ENCODE data around the gene JMJD8.

The JMJD8 gene

DNA sequence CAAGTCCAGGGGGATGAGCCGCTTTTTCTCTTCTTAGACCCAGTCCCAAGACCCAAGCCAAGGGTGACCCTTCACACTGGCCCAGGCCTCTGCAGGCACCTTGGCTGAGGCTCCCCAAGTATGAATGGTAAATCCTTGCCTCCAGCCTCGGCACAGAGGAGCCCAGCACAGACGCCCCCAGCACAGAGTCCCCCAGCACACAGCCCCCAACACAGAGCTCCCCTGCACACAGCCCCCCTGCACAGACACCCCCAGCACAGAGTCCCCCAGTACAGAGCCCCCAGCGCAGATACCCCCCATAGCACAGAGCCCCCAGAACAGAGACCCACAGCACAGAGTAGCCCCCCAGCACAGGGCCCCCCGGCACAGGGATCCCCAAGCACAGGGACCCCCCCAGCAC lies 43.5 kb downstream of the JMJD8 start:
- Histone ChIP-seq H3K27ac (ENCODE audit: low read depth, low read length) (no peak overlapping the region), H3K4me3 (ENCODE audit: low read length) (no peak overlapping the region), H3K4me1 (ENCODE audit: insufficient read depth, low read length) (peaks cover 17% of the 10 kb centered on the region), H3K9me3 (ENCODE audit: insufficient read depth, low read depth, low read length) (no peaks in the 10 kb centered on the region), H3K9ac (ENCODE audit: low read depth, low read length) (no peak overlapping the region), H3K27me3 (ENCODE audit: insufficient read depth, low read length) (peaks cover 13% of the 10 kb centered on the region), H3K36me3 (ENCODE audit: insufficient read depth, low read length) (no peaks in the 10 kb centered on the region)
- WGBS = 92% methylated on average over 3 of the region's 5 CpGs

DNA sequence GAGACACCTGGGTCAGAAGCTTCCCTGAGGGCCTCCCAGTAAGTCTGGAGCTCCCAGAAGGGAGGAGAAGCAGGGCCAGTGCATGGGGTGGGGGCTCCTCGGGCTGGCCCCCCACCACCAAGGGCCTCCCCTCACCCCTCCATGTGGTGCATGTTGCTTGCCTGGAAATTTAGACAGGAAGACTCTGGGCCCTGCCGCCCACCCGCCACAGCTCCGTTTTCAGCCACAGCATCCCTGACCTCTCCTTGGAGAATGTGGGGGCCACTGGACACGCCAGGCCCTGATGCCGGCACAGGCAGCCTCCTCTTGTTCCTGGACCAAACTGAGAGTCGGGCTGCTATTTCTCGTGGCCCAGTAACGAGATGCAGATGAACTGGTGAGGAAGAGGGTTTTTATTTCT lies 45.3 kb downstream of the JMJD8 start:
- Histone ChIP-seq H3K9me3 (ENCODE audit: insufficient read depth, low read depth, low read length) (no peaks in the 10 kb centered on the region), H3K4me3 (ENCODE audit: low read length) (no peak overlapping the region), H3K4me1 (ENCODE audit: insufficient read depth, low read length) (peaks cover 17% of the 10 kb centered on the region), H3K27ac (ENCODE audit: low read depth, low read length) (0 out of 2 replicates have a peak overlapping the region, but pooled peaks have one; percentile 25), H3K9ac (ENCODE audit: low read depth, low read length) (no peak overlapping the region), H3K27me3 (ENCODE audit: insufficient read depth, low read length) (peaks cover 13% of the 10 kb centered on the region), H3K36me3 (ENCODE audit: insufficient read depth, low read length) (peaks cover 6% of the 10 kb centered on the region)
- 90% methylated on average over 8 of the region's 9 CpGs for WGBS

DNA sequence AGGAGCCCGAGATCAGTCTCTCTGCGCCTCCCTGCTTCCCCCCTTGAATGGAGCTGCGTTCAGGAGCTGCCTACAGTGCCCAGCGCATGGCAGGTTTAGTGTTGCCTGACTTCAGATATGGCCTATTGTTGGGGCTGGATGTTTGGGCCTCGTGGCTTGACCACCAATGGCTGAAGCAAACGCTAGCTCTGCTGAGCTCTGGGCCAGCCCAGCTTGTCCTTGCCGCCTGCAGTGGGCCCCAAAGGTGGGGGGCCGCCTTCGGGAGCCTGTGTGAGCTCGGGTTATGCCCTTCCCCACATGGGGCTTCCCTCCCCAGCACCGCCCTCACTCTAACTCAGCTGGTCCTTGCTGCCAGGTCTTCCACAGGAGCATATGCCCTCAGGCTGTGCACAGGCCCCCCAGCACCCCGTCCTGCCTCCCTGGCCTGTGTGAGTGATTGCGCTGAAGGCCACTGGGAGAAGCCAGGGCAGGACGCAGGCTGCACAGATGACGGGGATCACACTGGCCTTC lies 46.0 kb downstream of the JMJD8 start:
- H3K4me3 ChIP-seq (ENCODE audit: low read length) = peak overlapping the region; percentile 45; the same call in 1 of the 2 replicates
- no peaks in the 10 kb centered on the region for H3K9me3 ChIP-seq (ENCODE audit: insufficient read depth, low read depth, low read length)
- H3K4me1 ChIP-seq (ENCODE audit: insufficient read depth, low read length) = peaks cover 17% of the 10 kb centered on the region
- peak overlapping the region; percentile 35; the same call in 1 of the 2 replicates for H3K27ac ChIP-seq (ENCODE audit: low read depth, low read length)
- peaks cover 10% of the 10 kb centered on the region for H3K36me3 ChIP-seq (ENCODE audit: insufficient read depth, low read length)
- WGBS = 77% methylated on average over 15 of the region's 15 CpGs
- H3K9ac ChIP-seq (ENCODE audit: low read depth, low read length) = peak overlapping the region; percentile 54
- H3K27me3 ChIP-seq (ENCODE audit: insufficient read depth, low read length) = peaks cover 10% of the 10 kb centered on the region

DNA sequence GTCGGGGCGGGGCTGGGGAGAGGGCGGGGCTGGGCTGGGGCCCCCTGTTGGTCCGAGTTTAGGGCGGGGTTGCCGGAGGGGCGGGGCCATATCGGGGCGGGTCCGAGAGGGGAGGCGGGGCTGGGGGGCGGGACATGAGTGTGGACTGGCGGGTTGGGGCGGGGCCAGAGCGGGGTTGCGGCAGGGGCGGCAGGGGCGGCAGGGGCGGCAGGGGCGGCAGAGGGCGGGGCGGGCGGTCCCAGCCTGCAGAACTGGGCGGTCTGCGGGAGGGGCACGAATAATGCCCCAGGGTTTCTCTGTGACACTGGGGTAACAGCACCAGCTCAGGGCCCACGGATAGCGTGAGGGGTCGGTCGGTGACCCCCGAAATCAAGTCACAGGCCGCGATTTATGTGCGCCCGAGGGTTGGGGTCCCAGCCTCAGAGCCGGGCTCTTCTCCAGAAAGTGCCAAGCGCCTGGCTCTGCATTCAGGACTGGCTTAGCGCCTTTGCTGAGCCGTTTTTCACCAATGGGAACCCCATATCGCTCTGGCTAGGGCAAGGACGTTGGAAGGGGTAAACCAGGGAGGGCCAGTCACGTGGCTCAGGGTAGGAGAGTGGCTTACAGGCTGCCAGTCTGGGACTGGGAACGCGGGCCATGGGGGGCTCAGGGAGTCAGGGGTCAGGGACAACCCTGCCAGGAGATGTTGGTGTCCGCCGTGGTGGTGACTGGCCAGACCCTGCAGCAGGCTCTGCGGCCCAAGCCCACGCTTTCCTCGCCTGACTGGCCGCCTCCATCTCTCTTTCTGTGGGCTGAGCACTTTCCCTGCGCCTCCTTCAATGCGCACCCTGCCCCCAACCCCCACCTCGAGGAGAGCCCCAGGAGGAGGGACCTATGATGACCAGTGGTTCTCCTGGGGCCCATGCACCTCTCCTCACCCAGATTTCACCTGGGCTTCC lies 46.8 kb downstream of the JMJD8 start:
- peaks cover 10% of the 10 kb centered on the region for H3K36me3 ChIP-seq (ENCODE audit: insufficient read depth, low read length)
- peaks cover 2% of the 10 kb centered on the region for H3K27me3 ChIP-seq (ENCODE audit: insufficient read depth, low read length)
- 21% methylated on average over 48 of the region's 53 CpGs for WGBS
- H3K9ac ChIP-seq (ENCODE audit: low read depth, low read length) = peak overlapping the region; percentile 78
- H3K9me3 ChIP-seq (ENCODE audit: insufficient read depth, low read depth, low read length) = no peaks in the 10 kb centered on the region
- H3K4me3 ChIP-seq (ENCODE audit: low read length) = peak overlapping the region; percentile 91
- H3K4me1 ChIP-seq (ENCODE audit: insufficient read depth, low read length) = peaks cover 17% of the 10 kb centered on the region
- peak overlapping the region; percentile 87; the same call in 1 of the 2 replicates for H3K27ac ChIP-seq (ENCODE audit: low read depth, low read length)

DNA sequence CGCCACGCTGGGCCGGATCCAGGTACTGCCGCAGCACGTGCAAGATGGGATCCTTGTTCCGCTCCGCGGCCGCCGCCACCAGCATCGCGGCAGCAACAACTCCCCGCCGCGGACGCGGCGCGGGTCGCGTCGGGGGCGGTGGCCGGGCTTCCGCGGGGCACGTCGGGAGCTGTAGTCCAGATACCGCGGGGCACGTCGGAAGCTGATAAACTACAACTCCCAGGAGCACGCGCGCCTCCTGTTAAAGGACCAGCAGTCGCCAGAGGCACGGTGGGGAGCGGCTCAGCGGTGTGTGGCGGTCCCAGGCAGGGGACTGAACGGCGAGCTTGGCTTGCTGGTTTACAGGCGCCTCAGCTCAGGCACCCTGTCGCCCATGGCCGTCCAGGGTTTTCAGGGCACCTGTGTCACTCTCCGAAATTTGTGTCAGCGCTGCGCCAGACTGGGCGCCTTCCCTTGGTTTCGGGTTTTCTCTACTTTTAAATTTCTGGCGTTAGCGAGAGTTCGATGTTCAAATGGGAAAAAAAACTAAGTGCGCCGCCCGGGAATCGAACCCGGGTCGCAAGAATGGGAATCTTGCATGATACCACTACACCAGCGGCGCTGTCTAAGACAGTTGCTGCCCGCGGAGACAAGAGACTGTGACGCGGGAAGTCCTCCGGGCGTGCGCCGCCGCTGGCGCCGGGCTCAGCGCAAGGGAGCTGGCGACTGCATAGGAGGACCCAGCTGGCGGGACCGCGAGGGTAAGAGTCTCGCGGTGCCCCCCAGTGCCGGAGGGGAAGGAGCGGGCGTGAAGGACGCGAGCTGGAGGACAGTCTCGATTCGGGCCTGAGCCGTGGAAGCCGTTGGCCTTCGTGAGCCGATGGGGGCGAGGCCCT lies 47.7 kb downstream of the JMJD8 start, which contains the start of gene METTL26:
Gene METTL26, minus strand, starts transcription at position 100 of the 875 bp plus-strand sequence. Its CDS starts 15 bp downstream, at position 85.
- Histone ChIP-seq H3K36me3 (ENCODE audit: insufficient read depth, low read length) (peaks cover 10% of the 10 kb centered on the region), H3K9ac (ENCODE audit: low read depth, low read length) (peak within 1 kb of the TSS; percentile 89), H3K9me3 (ENCODE audit: insufficient read depth, low read depth, low read length) (no peaks in the 10 kb centered on the region), H3K4me3 (ENCODE audit: low read length) (peak within 1 kb of the TSS; percentile 91), H3K27ac (ENCODE audit: low read depth, low read length) (peak within 1 kb of the TSS; percentile 87), H3K27me3 (ENCODE audit: insufficient read depth, low read length) (no peaks in the 10 kb centered on the region), H3K4me1 (ENCODE audit: insufficient read depth, low read length) (peaks cover 17% of the 10 kb centered on the region)
- under 1% methylated on average over 91 of the region's 91 CpGs for WGBS

DNA sequence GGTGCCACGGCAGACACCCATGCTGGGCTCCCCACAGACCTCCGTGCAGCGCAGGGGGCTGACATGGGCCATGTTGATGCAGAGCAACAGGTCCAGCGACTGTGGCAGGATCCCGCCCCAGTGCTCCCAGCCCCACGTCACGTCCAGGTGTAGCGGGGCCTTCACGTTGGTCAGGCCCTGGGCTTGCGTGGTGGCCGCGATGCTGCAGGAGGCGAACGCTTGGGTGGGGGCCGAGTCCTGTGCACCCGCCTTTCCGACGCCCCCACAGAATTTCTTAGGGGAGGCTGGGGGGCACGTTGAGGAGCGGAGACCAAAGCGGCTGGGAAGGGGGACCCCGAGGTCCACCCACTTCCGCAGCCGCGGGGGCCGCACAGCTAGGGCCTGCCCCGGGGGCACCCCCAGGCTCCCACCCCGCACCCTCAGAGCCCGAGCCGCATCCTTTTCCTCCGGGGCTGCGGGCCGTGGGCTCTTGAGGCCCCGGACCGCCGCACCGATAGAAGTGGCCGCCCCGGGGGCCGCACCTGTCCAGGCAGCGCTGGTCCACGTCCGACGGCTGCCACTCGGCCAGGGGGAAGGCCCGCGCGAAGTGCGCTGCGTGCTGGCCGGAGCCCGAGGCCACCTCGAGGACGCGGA lies 48.4 kb downstream of the JMJD8 start:
- Histone ChIP-seq H3K4me3 (ENCODE audit: low read length) (peak overlapping the region; percentile 91), H3K27me3 (ENCODE audit: insufficient read depth, low read length) (no peaks in the 10 kb centered on the region), H3K27ac (ENCODE audit: low read depth, low read length) (peak overlapping the region; percentile 49), H3K9ac (ENCODE audit: low read depth, low read length) (peak overlapping the region; percentile 89), H3K36me3 (ENCODE audit: insufficient read depth, low read length) (peaks cover 10% of the 10 kb centered on the region), H3K4me1 (ENCODE audit: insufficient read depth, low read length) (peaks cover 17% of the 10 kb centered on the region), H3K9me3 (ENCODE audit: insufficient read depth, low read depth, low read length) (no peaks in the 10 kb centered on the region)
- 9% methylated on average over 55 of the region's 55 CpGs for WGBS

DNA sequence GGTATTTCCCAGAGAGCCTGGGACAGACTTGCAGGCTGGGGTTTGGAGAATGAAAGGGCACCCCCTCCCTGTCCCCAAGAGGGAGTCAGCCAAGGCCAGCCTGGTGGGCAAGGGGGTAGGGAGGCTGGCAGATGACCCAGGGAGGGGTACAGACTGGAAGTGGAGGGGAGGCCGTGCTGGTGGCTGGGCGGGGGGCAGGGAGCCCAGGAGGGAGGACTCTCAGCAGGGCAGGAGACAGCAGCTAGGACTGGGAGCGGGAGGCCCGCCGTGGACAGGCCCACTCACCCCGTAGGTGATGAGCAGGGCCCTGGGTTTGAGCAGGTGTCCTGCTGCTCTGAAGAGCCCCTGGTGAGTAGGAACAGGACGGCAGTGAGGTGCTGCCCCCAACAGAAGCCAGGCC lies 49.1 kb downstream of the JMJD8 start:
- no peak overlapping the region for H3K27ac ChIP-seq (ENCODE audit: low read depth, low read length)
- no peaks in the 10 kb centered on the region for H3K27me3 ChIP-seq (ENCODE audit: insufficient read depth, low read length)
- H3K4me1 ChIP-seq (ENCODE audit: insufficient read depth, low read length) = peaks cover 22% of the 10 kb centered on the region
- peaks cover 10% of the 10 kb centered on the region for H3K36me3 ChIP-seq (ENCODE audit: insufficient read depth, low read length)
- H3K4me3 ChIP-seq (ENCODE audit: low read length) = peak overlapping the region; percentile 91
- 91% methylated on average over 7 of the region's 7 CpGs for WGBS
- H3K9me3 ChIP-seq (ENCODE audit: insufficient read depth, low read depth, low read length) = no peaks in the 10 kb centered on the region
- H3K9ac ChIP-seq (ENCODE audit: low read depth, low read length) = no peak overlapping the region

DNA sequence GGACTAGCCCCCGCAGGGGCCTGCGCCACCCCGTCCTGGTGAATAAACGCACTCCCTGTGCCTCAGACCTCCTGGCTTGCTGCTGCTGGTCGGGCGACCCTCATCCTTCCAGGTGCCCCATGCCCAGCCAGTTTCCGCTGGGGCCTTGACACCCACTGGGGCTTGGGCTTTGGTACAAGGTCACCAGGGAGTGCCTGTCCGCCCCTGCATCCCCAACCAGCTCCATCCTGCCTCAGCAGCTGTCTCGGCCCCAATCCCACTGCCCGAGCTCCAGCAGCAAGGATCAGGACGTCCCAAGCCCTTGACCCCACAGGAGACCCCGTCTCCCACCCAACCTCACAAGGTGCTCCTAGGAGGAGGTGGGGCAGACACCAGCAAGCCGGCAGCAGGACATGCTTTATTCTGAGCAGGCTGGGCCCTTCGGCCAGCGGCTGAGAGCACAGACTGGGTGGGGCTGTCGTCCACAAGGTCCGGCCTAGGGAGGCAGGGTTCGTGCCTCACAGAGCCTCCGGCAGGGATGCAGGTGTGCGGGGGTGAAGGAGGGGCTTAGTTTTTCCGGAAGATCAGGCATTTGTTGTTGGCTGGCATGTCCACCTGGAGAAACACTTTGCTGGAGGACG lies 50.0 kb downstream of the JMJD8 start:
- H3K36me3 ChIP-seq (ENCODE audit: insufficient read depth, low read length) = peaks cover 10% of the 10 kb centered on the region
- H3K9me3 ChIP-seq (ENCODE audit: insufficient read depth, low read depth, low read length) = no peaks in the 10 kb centered on the region
- no peak overlapping the region for H3K27ac ChIP-seq (ENCODE audit: low read depth, low read length)
- H3K27me3 ChIP-seq (ENCODE audit: insufficient read depth, low read length) = no peaks in the 10 kb centered on the region
- 93% methylated on average over 22 of the region's 22 CpGs for WGBS
- no peak overlapping the region for H3K4me3 ChIP-seq (ENCODE audit: low read length)
- no peak overlapping the region for H3K9ac ChIP-seq (ENCODE audit: low read depth, low read length)
- H3K4me1 ChIP-seq (ENCODE audit: insufficient read depth, low read length) = peaks cover 29% of the 10 kb centered on the region

DNA sequence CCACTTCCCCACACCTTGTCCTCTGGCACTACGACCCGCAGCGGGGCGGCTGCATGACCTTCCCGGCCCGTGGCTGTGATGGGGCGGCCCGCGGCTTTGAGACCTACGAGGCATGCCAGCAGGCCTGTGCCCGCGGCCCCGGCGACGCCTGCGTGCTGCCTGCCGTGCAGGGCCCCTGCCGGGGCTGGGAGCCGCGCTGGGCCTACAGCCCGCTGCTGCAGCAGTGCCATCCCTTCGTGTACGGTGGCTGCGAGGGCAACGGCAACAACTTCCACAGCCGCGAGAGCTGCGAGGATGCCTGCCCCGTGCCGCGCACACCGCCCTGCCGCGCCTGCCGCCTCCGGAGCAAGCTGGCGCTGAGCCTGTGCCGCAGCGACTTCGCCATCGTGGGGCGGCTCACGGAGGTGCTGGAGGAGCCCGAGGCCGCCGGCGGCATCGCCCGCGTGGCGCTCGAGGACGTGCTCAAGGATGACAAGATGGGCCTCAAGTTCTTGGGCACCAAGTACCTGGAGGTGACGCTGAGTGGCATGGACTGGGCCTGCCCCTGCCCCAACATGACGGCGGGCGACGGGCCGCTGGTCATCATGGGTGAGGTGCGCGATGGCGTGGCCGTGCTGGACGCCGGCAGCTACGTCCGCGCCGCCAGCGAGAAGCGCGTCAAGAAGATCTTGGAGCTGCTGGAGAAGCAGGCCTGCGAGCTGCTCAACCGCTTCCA lies 50.6 kb downstream of the JMJD8 start:
- peaks cover 26% of the 10 kb centered on the region for H3K4me1 ChIP-seq (ENCODE audit: insufficient read depth, low read length)
- no peak overlapping the region for H3K27ac ChIP-seq (ENCODE audit: low read depth, low read length)
- no peaks in the 10 kb centered on the region for H3K9me3 ChIP-seq (ENCODE audit: insufficient read depth, low read depth, low read length)
- WGBS = 97% methylated on average over 74 of the region's 74 CpGs
- H3K36me3 ChIP-seq (ENCODE audit: insufficient read depth, low read length) = peaks cover 10% of the 10 kb centered on the region
- no peak overlapping the region for H3K4me3 ChIP-seq (ENCODE audit: low read length)
- no peak overlapping the region for H3K9ac ChIP-seq (ENCODE audit: low read depth, low read length)
- no peaks in the 10 kb centered on the region for H3K27me3 ChIP-seq (ENCODE audit: insufficient read depth, low read length)
